HepG2 (cell line): ENCODE results near the gene LEFTY2. TPM values are rescaled to one million over a fixed set of nuclear protein-coding genes. Genes with fewer than 3 reads are reported as not detected.

ENCODE experiments used
- ATAC-seq: fragments of 200-7000 bp; cut with Tn5 transposase; 3 replicates; pipeline ENCODE4 v1.9.1; 2020; ENCODE audit warnings: mild to moderate bottlenecking, moderate library complexity
- BruUV-seq: library from RNA; stranded (reverse); fragments of 400-500 nt; replicated peaks from 2 replicates; lab custom pipeline; 2021; lab: Mats Ljungman, UMichigan
- CTCF ChIA-PET: fragments of 300-600 bp; formaldehyde crosslinking; extraction: SDS; loops from one replicate; lab custom pipeline; 2021; ENCODE audit warnings: low total read pairs, inconsistent platforms, low intra/inter-chr PET ratio; lab: Yijun Ruan, JAX
- POLR2A ChIA-PET: fragments of 350-600 bp; sonication (Branson Sonifier 250); formaldehyde crosslinking; loops from one replicate; lab custom pipeline; 2020; ENCODE audit warnings: antibody characterized with exemption, inconsistent platforms; lab: Yijun Ruan, JAX
- DNase-seq: peaks from one replicate; pipeline ENCODE4 v3.0.0-alpha.2; 2015; ENCODE audit warnings: low spot score
- FAIRE-seq: peaks from 3 replicates; lab custom pipeline; 2011; peaks lifted over from hg19 to GRCh38; lab: Jason Lieb, UNC
- H2AFZ ChIP-seq: one replicate; pipeline ENCODE4 v1.6.1; 2011; ENCODE audit warnings: low read length, inconsistent platforms
- H3K27ac ChIP-seq: fragments of 300-600 bp; 3 replicates; pipeline ENCODE4 v1.8.0; 2011; ENCODE audit warnings: mixed run types, mild to moderate bottlenecking, mixed read lengths, low read length, inconsistent platforms; ENCODE audit not compliant: insufficient read depth; ENCODE audit errors: extremely low read length
- H3K27me3 ChIP-seq, 2 experiments: fragments of 200-600 bp in 1 of 2; 2 replicates in 1 of 2; 3 replicates in 1 of 2; pipeline versions ENCODE4 v1.6.0 to v1.8.0; 2011; ENCODE audit warnings: low read length in 2 of 2, mild to moderate bottlenecking in 2 of 2, moderate library complexity in 2 of 2, inconsistent platforms in 1 of 2; ENCODE audit not compliant: insufficient read depth in 2 of 2, control insufficient read depth in 1 of 2
- H3K36me3 ChIP-seq, 2 experiments: fragments of 200-600 bp in 1 of 2; replicated peaks in 1 of 2; 2 replicates in 1 of 2; 3 replicates in 1 of 2; pipeline versions ENCODE4 v1.5.1 to v1.8.0; 2011; ENCODE audit warnings: low read length in 2 of 2, inconsistent platforms in 1 of 2; ENCODE audit not compliant: insufficient read depth in 2 of 2, control insufficient read depth in 1 of 2
- H3K4me1 ChIP-seq: 2 replicates; pipeline ENCODE4 v1.5.1; 2012; ENCODE audit warnings: low read length, inconsistent platforms; ENCODE audit not compliant: insufficient read depth
- H3K4me2 ChIP-seq: 2 replicates; pipeline ENCODE4 v1.6.0; 2011; ENCODE audit warnings: low read depth, low read length, inconsistent platforms
- H3K4me3 ChIP-seq, 3 experiments: fragments of 200-600 bp in 1 of 3; sonication (generic), shearing (Covaris generic) in 1 of 3; replicated peaks in 1 of 3; 2 replicates each; pipeline ENCODE4 v1.5.1; 2011 to 2016; ENCODE audit warnings: low read length in 3 of 3, inconsistent platforms in 2 of 3, low read depth in 2 of 3, mild to moderate bottlenecking in 2 of 3, control low read depth in 1 of 3, mixed read lengths in 1 of 3; ENCODE audit not compliant: insufficient read depth in 1 of 3
- H3K79me2 ChIP-seq: one replicate; pipeline ENCODE4 v1.6.1; 2011; ENCODE audit warnings: low read length, inconsistent platforms; ENCODE audit not compliant: insufficient read depth
- H3K9ac ChIP-seq: 2 replicates; pipeline ENCODE4 v1.6.0; 2011; ENCODE audit warnings: mild to moderate bottlenecking, low read depth, low read length, inconsistent platforms; ENCODE audit not compliant: insufficient read depth
- H3K9me3 ChIP-seq: 2 replicates; pipeline ENCODE4 v1.5.1; 2012; ENCODE audit warnings: mild to moderate bottlenecking, low read length
- H4K20me1 ChIP-seq: 2 replicates; pipeline ENCODE4 v1.6.0; 2011; ENCODE audit warnings: inconsistent platforms, mild to moderate bottlenecking, low read length, moderate library complexity; ENCODE audit not compliant: insufficient read depth
- MLX ChIP-seq: IDR thresholded peaks from 2 replicates; pipeline ENCODE4 v1.6.1; 2016
- NR2C2 ChIP-seq: sonication (generic); formaldehyde crosslinking; IDR thresholded peaks from 2 replicates; pipeline ENCODE4 v1.4.0; 2020; ENCODE audit warnings: missing genetic modification reagents, mild to moderate bottlenecking, moderate library complexity, borderline replicate concordance
- NR2F6 ChIP-seq, 2 experiments: IDR thresholded peaks; 2 replicates each; pipeline ENCODE4 v1.6.1; 2016; ENCODE audit warnings: antibody characterized with exemption in 1 of 2, mild to moderate bottlenecking in 1 of 2
- ZFX ChIP-seq: sonication (generic); formaldehyde crosslinking; IDR thresholded peaks from 2 replicates; pipeline ENCODE4 v1.4.0; 2020; ENCODE audit warnings: mild to moderate bottlenecking, low read depth, missing genetic modification reagents, moderate library complexity
- WGBS: methylation state at CpG from one replicate; pipeline ENCODE4 v1.1.6; 2017; ENCODE audit warnings: low lambda C conversion rate; 5-methylcytosine and 5-hydroxymethylcytosine counted together
- in situ Hi-C: cut with HindIII; loops from 2 replicates; pipeline ENCODE4 v1.10.0; 2017; ENCODE audit warnings: low pct_unique_long_range_greater_than_20kb; ENCODE audit not compliant: extremely low pct_ligation_motif_present
- intact Hi-C: fragments of 100-400 bp; cut with micrococcal nuclease; formaldehyde crosslinking; loops from one replicate; pipeline ENCODE4 v1.10.0; 2022; ENCODE audit not compliant: unreplicated experiment
- polyA plus RNA-seq, 8 experiments: library from polyadenylated mRNA; depleted of rRNA in 3 of 8; stranded (reverse) in 7 of 8; unstranded in 1 of 8; fragments of >200 nt; fragmentation: Illumina TruSeq in 4 of 8; extraction: Trizol in 4 of 8; gene quantifications; 2 replicates each; pipeline versions ENCODE4 v1.2.1 to v1.2.3, GENCODE V29; 2011 to 2016; ENCODE audit warnings: low read depth in 4 of 8, missing spikeins in 1 of 8, mixed read lengths in 1 of 8; ENCODE audit not compliant: insufficient read depth in 1 of 8
- total RNA-seq, 5 experiments: library from RNA; depleted of rRNA; stranded (reverse); fragments of >200 nt; fragmentation: Illumina TruSeq; extraction: Trizol; gene quantifications; 2 replicates each; pipeline ENCODE4 v1.2.3, GENCODE V29; 2016; ENCODE audit warnings: low read depth in 1 of 5

The LEFTY2 gene
- total and polyA plus RNA-seq, 2 of the 13 experiments (the other 11 are each of a cell fraction or from before 2014, with no cell fraction given): 0.13 to 0.33 TPM

DNA sequence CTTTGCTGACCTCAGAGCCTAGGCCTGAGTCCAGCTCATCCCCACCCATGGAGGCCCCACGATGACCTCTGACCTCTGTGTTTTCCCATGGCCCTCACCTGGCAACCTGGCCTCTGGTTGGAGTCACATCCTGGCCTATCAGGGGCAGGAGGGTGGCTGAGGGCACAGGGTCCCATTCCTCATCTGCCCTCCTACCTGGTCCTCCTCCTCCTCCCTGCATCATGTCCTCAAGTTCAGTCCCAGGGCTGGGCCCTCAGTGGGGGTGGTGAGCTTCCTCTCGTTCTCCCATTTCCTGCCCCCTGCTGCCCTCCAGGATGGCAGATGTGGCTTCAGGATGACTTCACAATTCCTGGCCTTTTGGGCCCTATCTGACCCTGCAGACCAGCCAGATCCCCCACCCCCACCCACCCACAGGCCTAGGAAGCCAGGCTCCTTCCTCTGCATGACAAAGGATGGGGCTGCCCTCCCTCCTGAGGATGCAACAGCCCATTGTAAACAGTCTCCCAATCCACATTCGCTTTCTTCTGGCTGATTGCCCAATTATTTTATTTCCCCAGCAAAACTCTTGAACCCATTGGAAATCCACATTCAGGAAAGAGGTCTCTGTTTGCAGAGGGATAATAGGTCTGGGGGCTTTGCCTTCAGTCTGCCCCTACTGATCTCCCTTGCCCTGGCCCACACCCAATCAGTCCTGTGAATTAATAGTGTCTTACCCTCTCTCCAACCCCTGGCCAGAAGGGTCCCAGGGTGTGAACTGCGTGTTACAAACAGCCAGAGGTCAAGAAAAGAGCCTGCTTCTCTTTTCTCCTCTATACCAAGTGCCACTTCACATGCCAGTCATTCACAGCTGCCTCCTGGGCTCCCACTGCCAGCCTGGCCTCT lies 41.7 kb downstream of the LEFTY2 start:
- no peaks in the 10 kb centered on the region for H3K27me3 ChIP-seq
- FAIRE-seq (no peak), ATAC-seq (no peak), DNase-seq (no peak)
- TF ChIP-seq ZFX (CRISPR knock-in tag) (peak; percentile 35; the same call in 1 of the 2 replicates), MLX (CRISPR knock-in tag) (no peak), NR2C2 (CRISPR knock-in tag) (peak; percentile 74), NR2F6 (IDR thresholded peaks at IDR 0.05) (peak; percentile 58), NR2F6 (CRISPR knock-in tag; IDR thresholded peaks at IDR 0.05) (peak; percentile 76)
- peak overlapping the region in 1 of 3 experiments; percentile 46; a peak in 1 of 6 replicates for H3K4me3 ChIP-seq
- H4K20me1 ChIP-seq: no peaks in the 10 kb centered on the region
- CTCF ChIA-PET: no interaction called here
- intact Hi-C loops: no loop called here
- BruUV-seq: no TSS peak
- H3K4me2 ChIP-seq: peak overlapping the region; percentile 75; the same call in 1 of the 2 replicates
- H2AFZ ChIP-seq: no peak overlapping the region
- 15% methylated on average over 3 of the region's 4 CpGs for WGBS
- POLR2A ChIA-PET: interaction anchor here (2.4 to 3.5 kb wide), 2 partner anchors 17 to 25 kb away, joined by 15 to 29 read pairs; partner anchors contain the start of genes PYCR2 and TMEM63A
- H3K36me3 ChIP-seq: no peaks in the 10 kb centered on the region; a peak in 1 of 5 replicates
- no peaks in the 10 kb centered on the region for H3K9me3 ChIP-seq
- H3K27ac ChIP-seq: no peak overlapping the region
- H3K79me2 ChIP-seq: no peaks in the 10 kb centered on the region
- H3K9ac ChIP-seq: no peak overlapping the region
- H3K4me1 ChIP-seq: peaks cover 38% of the 10 kb centered on the region
- in situ Hi-C loops: no loop called here
